HG03064 (cell line): Measurements from ENCODE around the gene KCNJ11.

Experiments
- ATAC-seq: cut with Tn5 transposase; IDR thresholded peaks from one replicate; pipeline ENCODE4 v1.9.1; 2021; ENCODE audit warnings: low read depth; ENCODE audit not compliant: unreplicated experiment

The KCNJ11 gene

GRCh38 chr11:17369684-17370243, 18.7 kb downstream of the KCNJ11 start:
- ATAC-seq: no peak

- no peak for ATAC-seq
These were observed 19.4 kb downstream of the KCNJ11 start for GRCh38 chr11:17369094-17369493.

DNA sequence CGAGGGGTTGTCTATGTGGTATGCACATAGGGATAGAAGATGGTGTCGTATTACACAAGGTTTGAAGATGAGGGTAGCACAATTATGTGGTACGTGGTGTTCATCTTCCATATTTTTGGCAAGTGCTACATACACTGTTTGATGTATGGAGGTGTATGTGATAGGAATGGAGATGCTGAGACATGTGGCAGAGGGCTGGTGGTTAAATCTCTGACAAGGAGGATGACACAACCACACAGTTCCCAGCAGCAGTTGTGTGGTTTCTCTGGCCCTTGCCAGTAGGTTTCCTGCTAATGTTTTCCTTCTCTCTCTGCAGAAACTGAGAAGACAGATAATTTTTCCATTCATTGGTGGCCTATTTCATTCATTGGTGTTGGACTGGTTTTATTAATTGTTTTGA, 19.9 kb downstream of the KCNJ11 start:
- ATAC-seq: no peak

- no peak for ATAC-seq
These were observed 22.0 kb downstream of the KCNJ11 start for GRCh38 chr11:17366495-17366894.

DNA sequence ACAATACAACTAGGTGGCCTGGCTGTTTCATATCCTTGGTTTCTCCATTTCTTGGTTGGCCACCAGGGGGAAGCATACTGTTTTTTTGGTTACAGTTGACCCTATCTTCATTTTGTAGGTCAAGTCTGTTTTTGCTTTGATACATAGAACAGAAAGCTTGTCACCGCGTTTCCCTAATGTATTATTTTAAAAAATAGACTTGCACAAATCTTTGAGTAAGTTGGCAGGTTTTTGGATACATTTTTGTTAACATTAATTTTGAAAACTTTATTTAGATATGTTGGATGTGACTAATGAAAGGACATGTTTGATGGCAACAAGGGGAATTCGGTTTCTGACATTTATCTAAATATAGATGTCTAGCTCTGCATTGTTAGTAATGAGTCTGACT, 33.9 kb downstream of the KCNJ11 start:
- ATAC-seq: no peak

- no peak for ATAC-seq
These were observed 34.4 kb downstream of the KCNJ11 start for GRCh38 chr11:17353821-17354600.

DNA sequence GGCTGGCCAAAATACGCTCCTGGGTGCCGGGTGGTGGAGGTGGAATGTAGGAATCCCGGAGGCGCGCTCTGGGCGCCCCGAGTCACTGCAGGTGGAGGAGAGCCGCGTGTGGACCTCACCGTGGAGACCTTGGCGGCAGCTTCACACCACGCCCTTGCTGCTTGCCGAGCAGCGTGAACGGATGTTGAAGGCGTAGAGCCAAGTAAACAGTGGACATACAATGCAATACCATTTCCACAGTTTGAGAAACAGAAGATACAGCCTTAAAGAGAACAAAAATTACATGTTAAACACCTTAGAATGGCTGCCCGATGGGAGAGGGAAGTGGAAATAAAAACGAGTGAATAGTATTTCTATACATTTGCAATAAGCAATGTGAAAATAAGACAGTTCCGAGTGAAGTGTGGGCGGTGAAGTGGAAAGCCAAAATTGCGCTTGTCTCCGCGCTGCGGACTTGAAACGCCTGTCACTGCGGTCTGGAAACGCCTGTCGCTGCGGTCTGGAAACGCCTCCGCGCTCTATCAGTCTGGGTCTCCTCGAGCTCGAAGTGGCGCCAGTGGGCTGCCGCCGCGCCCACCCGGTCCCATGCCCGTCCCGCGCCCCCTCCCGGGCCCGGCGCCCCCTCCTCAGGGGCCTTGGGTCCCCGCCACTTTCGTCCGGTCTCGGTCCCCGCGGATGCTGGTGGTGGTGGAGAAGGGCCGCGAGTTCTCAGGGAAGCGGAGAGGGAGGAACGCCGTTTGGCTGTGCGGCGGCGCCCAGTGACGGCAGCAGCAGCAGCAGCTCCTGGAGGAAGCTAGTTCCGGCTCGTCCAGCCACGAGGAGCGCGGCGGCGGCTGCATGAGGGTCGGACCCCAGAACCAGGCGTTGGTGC, 35.3 kb downstream of the KCNJ11 start:
- no peak for ATAC-seq

GRCh38 chr11:17351510-17352176, 36.8 kb downstream of the KCNJ11 start, which contains the start of gene NCR3LG1:
Gene NCR3LG1 (plus strand): TSS chr11:17351800. CDS start chr11:17351970, 170 bp downstream.
- no peak for ATAC-seq

DNA sequence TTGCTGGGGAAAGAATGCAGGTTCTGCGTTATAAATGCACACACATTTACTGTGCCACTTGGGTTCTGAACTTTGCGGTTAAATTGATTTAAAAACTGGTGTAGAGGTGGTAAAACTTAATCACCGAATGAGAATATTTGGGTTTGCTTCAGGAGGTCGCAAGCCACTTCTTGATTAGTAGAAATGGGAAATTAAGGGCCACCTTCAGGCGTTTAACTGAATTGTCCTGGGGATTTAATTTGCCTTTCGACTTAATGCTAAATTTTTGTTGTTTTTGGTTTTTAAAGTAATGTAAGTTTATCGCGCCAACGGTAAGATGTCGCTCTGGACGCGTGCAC, 37.3 kb downstream of the KCNJ11 start:
- no peak for ATAC-seq

GRCh38 chr11:17350455-17351171, 37.8 kb downstream of the KCNJ11 start:
- ATAC-seq: no peak

GRCh38 chr11:17347676-17348075, 40.8 kb downstream of the KCNJ11 start:
- no peak for ATAC-seq

DNA sequence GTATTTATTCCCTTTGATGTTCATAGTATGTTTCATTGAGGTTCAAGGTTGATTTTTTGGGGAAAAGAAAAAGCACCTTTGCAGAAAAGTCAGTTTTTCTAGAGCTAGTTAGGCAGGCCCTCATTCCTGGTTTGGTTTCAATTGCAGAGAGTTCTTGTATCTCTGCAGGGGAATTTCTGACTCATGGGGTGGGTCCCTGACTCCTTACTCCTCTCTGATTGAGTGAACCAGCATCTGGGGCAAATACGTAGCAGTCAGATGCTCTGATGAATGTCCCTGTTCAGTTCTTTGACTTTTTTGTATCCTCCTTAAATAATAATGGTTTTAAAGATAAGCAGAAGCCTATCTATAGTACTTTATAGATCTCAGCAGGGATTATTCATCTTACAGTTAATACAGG, 44.6 kb downstream of the KCNJ11 start:
- no peak for ATAC-seq

- ATAC-seq: no peak
These were observed 45.2 kb downstream of the KCNJ11 start for GRCh38 chr11:17343257-17343656.
